Measurements from ENCODE around the gene ZYG11B. TPM values are rescaled to one million over a fixed set of nuclear protein-coding genes. Genes with fewer than 3 reads are reported as not detected.
A peak's percentile ranks its signal among the peaks of the same experiment; 100 is the strongest.
"Not testable (repeated sequence)": the region's sequence is repeated elsewhere in the genome, so short reads cannot be mapped to it uniquely, and the experiment has no call there.

Gene ZYG11B
- total RNA-seq, 1 donor: 59.7 TPM

DNA sequence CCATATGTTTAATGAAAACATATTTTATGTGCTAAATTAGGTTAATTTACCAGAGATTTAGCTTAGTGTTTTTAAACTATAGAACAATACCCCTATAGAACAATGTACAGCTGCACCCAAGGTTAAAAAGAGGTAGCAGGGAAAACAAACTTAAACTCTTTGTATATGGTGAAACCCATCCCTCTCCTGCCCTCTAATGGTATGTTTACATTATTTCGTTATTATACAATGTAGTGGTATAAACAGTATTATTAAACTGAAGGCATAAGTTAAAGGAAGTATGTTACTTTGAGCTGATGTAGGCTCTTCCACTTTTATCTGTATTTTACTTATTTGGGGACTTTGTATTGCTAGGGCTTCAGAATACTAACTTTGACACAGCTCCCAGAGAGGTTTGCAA is 99.6 kb downstream of the ZYG11B start:
- DNase-seq (ENCODE audit: low read depth): peak; percentile 4
- H3K4me3 ChIP-seq (ENCODE audit: low read depth, low read length): no peak overlapping the region
- TF ChIP-seq, protein P1, sequence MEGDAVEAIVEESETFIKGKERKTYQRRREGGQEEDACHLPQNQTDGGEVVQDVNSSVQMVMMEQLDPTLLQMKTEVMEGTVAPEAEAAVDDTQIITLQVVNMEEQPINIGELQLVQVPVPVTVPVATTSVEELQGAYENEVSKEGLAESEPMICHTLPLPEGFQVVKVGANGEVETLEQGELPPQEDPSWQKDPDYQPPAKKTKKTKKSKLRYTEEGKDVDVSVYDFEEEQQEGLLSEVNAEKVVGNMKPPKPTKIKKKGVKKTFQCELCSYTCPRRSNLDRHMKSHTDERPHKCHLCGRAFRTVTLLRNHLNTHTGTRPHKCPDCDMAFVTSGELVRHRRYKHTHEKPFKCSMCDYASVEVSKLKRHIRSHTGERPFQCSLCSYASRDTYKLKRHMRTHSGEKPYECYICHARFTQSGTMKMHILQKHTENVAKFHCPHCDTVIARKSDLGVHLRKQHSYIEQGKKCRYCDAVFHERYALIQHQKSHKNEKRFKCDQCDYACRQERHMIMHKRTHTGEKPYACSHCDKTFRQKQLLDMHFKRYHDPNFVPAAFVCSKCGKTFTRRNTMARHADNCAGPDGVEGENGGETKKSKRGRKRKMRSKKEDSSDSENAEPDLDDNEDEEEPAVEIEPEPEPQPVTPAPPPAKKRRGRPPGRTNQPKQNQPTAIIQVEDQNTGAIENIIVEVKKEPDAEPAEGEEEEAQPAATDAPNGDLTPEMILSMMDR (IDR thresholded peaks at IDR 0.05; ENCODE audit: insufficient read depth, low read length): peak; percentile 10

DNA sequence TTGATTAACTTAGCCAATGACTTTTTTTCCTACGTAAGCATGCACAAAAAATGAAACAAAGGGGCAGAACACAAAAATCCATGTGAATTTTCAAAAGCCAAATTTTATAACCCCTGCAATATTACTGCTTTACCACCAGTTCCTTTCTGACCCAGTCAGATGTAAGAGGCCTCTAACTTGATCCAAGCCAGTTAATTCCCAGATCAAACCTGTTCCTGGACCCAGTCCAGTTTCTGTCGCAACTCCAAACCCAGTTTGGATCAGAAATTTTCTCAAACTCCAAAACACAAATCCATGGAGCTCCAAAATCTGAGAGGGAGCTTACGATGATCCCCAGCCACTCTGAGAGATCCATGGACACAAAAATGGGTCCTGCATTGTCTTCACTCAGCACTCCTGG is 108.5 kb downstream of the ZYG11B start:
- H3K4me3 ChIP-seq (ENCODE audit: low read depth, low read length): no peak overlapping the region
- peak; percentile 53 for DNase-seq (ENCODE audit: low read depth)
- TF ChIP-seq, protein P1 (IDR thresholded peaks at IDR 0.05; ENCODE audit: insufficient read depth, low read length): no peak

DNA sequence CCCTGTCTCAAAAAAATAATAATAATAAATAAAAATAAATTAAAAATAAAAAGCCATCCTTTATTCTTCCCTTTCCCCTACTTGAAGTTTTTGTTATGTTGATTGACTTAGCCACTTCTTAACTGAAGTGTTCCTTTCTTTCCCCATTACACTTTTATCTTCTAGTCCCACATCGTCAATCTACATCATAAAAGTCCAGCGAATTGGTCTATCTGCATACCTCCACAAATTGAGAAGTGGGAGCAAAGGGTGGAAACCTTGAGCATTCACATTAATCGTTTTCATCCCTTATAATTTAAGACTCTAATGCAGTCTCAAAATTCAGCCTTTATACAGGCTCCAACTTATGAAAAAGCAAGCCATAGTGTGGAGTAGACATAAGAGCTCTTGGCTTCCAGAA is 109.8 kb downstream of the ZYG11B start:
- H3K4me3 ChIP-seq (ENCODE audit: low read depth, low read length): no peak overlapping the region
- DNase-seq (ENCODE audit: low read depth): no peak
- TF ChIP-seq, protein P1 (IDR thresholded peaks at IDR 0.05; ENCODE audit: insufficient read depth, low read length): no peak

DNA sequence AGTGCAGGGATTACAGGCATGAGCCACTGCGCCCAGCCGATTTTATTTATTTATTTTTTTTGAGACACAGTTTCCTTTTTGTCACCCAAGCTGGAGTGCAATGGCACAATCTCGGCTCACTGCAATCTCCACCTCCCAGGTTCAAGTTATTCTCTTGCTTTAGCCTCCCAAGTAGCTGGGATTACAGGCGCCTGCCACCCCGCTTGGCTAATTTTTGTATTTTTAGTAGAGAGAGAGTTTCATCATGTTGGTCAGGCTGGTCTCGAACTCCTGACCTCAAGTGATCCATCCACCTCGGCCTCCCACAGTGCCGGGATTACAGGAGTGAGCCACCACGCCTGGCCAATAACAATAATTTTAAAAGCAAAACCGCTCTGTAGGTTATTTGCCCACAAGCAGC is 112.9 kb downstream of the ZYG11B start:
- not testable (repeated sequence) for H3K4me3 ChIP-seq (ENCODE audit: low read depth, low read length); DNase-seq (ENCODE audit: low read depth)

DNA sequence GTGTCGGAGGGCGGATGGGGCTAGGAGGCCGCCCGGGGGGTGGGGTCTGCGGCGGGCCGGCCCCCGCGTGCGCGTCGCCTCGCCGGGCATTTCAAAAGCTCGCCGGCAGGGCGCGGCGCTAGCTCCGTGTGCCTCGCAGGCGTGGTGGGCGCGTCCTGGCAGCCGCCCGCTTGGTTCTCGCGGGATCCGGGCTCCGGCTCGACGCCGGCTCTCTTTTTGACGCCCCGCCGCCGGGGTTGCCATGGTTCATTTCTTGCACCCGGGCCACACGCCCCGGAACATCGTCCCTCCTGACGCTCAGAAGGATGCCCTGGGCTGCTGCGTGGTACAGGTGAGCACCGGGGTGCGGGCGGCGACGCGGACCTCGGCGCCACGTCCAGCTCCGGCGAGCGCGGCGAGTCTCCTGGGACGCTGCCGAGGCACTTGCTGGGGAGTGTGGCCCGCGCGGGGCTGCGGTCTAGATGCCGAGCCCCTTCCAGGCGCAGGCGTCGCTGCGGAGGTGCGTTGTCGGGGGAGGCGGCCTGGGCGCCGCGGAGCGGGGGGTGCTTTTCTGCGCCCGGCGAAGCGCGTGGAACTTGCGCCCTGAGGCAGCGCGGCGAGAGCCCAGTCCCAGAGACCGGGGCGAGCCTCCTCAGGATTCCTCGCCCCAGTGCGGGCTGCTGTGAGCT is 116.5 kb downstream of the ZYG11B start, which contains the start of gene ZYG11A:
Gene ZYG11A, plus strand, starts transcription at position 118 of the 668 bp plus-strand sequence. Its CDS starts 124 bp downstream, at position 242.
- TF ChIP-seq, protein P1 (IDR thresholded peaks at IDR 0.05; ENCODE audit: insufficient read depth, low read length): peak; percentile 20
- DNase-seq (ENCODE audit: low read depth): peak; percentile 73
- peak within 1 kb of the TSS; percentile 69 for H3K4me3 ChIP-seq (ENCODE audit: low read depth, low read length)

DNA sequence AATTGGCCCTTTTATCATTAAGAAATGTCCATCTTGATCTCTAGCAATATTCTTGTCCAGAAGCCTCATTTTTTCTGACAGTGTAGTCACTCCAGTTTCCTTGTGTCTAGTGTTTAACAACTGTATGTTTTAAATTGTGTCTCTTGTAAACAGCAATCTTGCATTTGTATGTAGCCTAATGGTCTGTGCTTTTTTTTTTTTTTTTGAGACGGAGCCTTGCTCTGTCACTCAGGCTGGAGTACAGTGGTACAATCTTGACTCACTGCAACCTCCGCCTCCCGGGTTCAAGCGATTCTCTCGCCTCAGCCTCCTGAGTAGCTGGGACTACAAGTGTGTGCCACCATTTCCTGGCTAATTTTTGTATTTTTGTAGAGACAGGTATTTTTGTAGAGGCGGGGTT is 118.9 kb downstream of the ZYG11B start:
- H3K4me3 ChIP-seq (ENCODE audit: low read depth, low read length); DNase-seq (ENCODE audit: low read depth): not testable (repeated sequence)

DNA sequence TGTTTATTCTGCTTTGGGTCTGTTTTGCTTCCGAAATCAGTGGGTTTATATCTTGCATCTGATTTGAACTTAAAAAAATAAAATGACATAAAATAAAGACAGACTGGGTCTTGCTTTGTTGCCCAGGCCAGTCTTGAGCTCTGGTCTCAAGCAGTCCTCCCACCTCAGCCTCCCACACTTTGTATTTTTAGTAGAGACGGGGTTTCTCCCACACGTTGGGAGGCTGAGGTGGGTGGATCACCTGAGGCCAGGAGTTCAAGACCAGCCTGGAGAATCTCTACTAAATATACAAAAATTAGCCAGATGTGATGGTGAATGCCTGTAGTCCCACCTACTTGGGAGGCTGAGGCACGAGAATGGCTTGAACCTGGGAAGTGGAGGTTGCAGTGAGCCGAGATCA is 122.2 kb downstream of the ZYG11B start:
- no peak overlapping the region for H3K4me3 ChIP-seq (ENCODE audit: low read depth, low read length)
- TF ChIP-seq, protein P1 (IDR thresholded peaks at IDR 0.05; ENCODE audit: insufficient read depth, low read length): no peak
- no peak for DNase-seq (ENCODE audit: low read depth)

DNA sequence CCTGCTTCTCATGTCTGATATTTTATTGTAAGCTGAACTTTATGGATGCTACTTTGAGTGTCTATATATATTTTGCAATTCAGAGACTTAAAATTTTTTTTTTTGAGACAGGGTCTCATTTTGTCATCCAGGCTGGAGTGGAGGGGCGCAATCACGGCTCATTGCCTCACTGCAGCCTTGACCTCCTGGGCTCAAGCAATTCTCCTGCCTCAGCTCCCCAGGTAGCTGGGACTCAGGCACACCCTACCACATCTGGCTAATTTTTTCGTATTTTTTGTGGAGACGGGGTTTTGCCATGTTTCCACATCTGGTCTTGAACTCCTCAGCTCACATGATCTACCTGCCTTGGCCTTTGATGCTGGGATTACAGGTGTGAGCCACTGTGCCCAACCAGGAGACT is 124.7 kb downstream of the ZYG11B start:
- no peak for DNase-seq (ENCODE audit: low read depth)
- no peak overlapping the region for H3K4me3 ChIP-seq (ENCODE audit: low read depth, low read length)
- TF ChIP-seq, protein P1 (IDR thresholded peaks at IDR 0.05; ENCODE audit: insufficient read depth, low read length): no peak
